Measurements from ENCODE around the gene DGUOK.

DGUOK gene

DNA sequence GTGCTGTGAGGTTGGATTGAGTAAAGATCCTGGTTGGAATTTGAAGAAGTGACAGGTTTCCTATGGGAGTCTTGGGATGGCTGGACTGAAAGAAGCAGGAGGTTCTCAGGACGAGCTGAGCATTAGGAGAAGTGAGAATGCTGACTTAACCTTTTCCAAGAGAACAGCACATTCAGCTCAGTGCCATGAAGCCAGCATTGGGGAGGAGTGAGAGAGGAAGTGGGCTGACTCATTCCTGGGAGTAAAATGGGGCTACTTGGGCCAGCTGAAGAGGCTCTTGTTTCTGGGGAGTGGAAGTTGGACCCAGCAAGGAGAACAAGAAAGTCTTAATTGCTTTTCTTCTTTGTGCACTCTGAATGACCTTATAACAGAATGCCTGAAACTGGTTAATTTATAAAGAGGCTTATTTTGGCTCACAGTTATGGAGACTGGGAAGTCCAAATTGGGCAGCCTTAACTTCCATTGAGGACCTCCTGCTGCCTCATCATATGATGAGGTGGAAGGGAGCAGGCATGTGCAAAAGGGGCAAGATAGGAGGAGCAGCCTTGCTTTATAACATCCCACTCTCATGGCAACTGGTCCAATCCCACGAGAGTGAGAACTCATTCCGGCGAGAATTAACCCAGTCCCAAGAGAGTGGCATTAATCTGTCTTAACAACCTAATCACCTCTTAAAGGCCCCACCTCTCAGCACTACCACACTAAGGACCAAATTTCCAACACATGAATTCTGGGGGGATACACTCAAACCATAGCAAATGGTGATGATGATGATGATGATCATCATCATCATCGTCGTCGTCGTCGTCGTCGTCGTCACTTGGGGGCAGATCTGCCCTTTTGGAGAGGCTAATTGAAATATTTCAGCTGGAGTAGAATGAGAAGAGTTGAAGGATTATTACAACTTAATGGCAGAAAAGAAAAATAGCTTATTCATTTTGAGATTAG lies 26.1 kb downstream of the DGUOK start:
- H3K36me3 ChIP-seq (ENCODE audit: control insufficient read depth, insufficient read depth, low read length) = peaks cover 98% of the 10 kb centered on the region
- H3K4me1 ChIP-seq (ENCODE audit: control insufficient read depth, insufficient read depth, low read length, poor library complexity, severe bottlenecking) = peaks cover 4% of the 10 kb centered on the region
- no peaks in the 10 kb centered on the region for H3K9me3 ChIP-seq (ENCODE audit: control insufficient read depth, low read length)
- no peak overlapping the region for H3K27ac ChIP-seq (ENCODE audit: low read depth, low read length, severe bottlenecking)
- 78 to 95% methylated on average over 6 to 8 of the region's 12 CpGs for WGBS, 2 experiments (ENCODE audit: insufficient coverage in 2 of 2)
- H3K4me3 ChIP-seq (ENCODE audit: extremely low read depth, insufficient read depth, low read length, poor library complexity, severe bottlenecking) = no peak overlapping the region

DNA sequence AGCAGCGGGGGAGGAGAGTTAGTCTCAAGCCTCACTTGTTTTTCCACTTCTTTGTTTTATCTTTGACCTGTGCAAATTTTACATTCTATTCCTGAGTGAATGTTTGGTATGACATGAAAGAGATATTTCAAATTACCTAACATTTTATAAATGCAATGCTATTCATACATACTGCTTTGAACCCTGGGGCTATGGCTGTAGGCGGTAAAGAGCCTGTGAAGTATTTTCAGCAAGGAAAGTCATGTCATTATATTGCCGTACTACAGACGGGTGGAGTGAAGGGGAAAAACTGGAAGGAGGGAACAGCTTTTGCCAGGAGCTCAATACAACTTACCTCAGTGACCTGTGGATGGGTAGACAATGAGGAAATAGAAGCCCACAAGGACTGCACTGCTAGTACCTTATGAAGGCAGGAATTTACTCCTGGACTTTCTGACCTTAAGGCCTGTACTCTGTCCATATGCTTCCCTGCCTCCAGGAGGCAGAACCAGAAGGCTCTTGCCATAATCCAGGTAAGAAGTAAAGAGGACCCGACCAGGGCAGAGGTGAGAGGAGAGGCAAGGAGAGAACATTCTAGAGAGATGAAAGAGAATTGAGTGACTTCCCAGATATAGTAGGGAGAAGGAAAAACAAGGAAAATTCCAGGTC lies 29.7 kb downstream of the DGUOK start:
- peaks cover 4% of the 10 kb centered on the region for H3K4me1 ChIP-seq (ENCODE audit: control insufficient read depth, insufficient read depth, low read length, poor library complexity, severe bottlenecking)
- WGBS, 2 experiments (ENCODE audit: insufficient coverage in 2 of 2) = 97 to 98% methylated on average over 4 to 5 of the region's 5 CpGs
- no peak overlapping the region for H3K4me3 ChIP-seq (ENCODE audit: extremely low read depth, insufficient read depth, low read length, poor library complexity, severe bottlenecking)
- H3K27ac ChIP-seq (ENCODE audit: low read depth, low read length, severe bottlenecking) = no peak overlapping the region
- peaks cover 91% of the 10 kb centered on the region for H3K36me3 ChIP-seq (ENCODE audit: control insufficient read depth, insufficient read depth, low read length)
- no peaks in the 10 kb centered on the region for H3K9me3 ChIP-seq (ENCODE audit: control insufficient read depth, low read length)

DNA sequence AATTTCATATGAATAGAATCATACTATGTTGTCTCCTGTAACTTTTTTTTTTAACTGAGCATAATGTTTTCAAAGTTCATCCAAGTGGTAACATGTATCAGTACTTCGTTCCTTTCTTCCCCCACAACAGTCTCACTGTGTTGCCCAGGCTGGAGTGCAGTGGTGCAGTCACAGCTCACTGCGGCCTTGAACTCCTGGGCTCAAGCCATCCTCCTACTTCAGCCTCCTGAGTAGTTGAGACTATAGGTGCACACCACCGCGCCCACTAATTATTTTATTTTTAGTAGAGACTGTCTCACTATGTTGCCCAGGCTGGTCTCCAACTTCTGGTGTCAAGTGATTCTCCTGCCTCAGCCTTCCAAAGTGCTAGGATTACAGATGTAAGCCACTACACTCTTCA lies 34.6 kb downstream of the DGUOK start:
- 87 to 100% methylated on average over 1 to 4 of the region's 4 CpGs for WGBS, 2 experiments (ENCODE audit: insufficient coverage in 2 of 2)
- peaks cover 46% of the 10 kb centered on the region for H3K36me3 ChIP-seq (ENCODE audit: control insufficient read depth, insufficient read depth, low read length)
- no peaks in the 10 kb centered on the region for H3K4me1 ChIP-seq (ENCODE audit: control insufficient read depth, insufficient read depth, low read length, poor library complexity, severe bottlenecking)
- H3K4me3 ChIP-seq (ENCODE audit: extremely low read depth, insufficient read depth, low read length, poor library complexity, severe bottlenecking) = no peak overlapping the region
- H3K9me3 ChIP-seq (ENCODE audit: control insufficient read depth, low read length) = peaks cover 3% of the 10 kb centered on the region
- no peak overlapping the region for H3K27ac ChIP-seq (ENCODE audit: low read depth, low read length, severe bottlenecking)

DNA sequence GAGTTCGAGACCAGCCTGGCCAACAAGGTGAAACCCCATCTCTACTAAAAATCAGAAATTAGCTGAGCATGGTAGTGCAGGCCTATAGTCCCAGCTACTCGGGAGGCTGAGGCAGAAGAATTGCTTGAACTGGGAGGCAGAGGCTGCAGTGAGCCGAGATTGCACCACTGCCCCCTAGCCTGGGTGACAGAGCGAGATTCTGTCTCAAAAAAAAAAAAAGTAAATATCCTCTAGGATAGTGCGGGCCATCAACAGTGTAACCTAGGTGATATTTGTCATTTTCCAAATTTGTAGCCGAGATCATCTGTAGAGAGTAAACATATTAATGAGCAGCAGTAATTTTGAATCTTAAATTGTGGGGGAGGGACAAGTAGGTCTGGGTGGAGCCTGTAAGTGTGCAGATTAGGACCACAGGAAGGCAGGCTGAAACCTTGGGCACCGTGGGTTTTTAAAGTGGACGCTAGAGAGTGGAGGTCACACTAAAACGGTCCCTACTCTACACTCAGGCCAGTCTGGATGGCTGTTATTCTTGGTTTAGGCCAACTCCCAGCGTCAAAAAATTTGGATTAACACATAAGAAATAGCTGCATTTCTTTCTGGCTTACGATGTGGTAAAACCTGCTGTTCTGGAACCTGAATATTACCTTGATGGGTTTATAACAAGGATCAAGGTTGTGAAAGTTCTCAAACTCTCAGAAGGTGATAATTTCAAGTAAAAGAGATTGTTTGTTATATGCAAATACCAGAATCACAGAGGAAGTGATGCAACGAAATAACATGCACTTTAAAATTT lies 35.3 kb downstream of the DGUOK start:
- Histone ChIP-seq H3K4me3 (ENCODE audit: extremely low read depth, insufficient read depth, low read length, poor library complexity, severe bottlenecking) (no peak overlapping the region), H3K9me3 (ENCODE audit: control insufficient read depth, low read length) (peaks cover 3% of the 10 kb centered on the region), H3K27ac (ENCODE audit: low read depth, low read length, severe bottlenecking) (no peak overlapping the region), H3K36me3 (ENCODE audit: control insufficient read depth, insufficient read depth, low read length) (peaks cover 39% of the 10 kb centered on the region), H3K4me1 (ENCODE audit: control insufficient read depth, insufficient read depth, low read length, poor library complexity, severe bottlenecking) (no peaks in the 10 kb centered on the region)
- 89 to 90% methylated on average over 6 to 11 of the region's 12 CpGs for WGBS, 2 experiments (ENCODE audit: insufficient coverage in 2 of 2)

DNA sequence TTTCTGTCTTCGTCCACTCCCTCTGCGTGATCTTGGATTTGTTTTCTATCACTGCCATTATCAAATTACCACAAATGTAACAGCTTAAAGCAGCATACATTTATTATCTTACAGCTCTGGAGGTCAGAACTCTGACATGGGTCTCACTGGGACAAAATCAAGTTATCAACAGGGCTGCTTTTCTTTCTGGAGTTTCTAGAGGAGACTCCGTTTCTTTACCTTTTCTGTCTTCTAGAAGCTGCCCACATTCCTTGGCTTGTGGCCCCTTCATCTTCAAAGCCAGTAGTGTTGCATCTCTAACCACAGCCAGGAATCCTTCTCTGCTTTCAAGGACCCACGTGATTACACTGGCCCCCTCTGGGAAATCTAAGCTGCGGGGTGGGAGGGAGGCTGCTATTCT lies 36.1 kb downstream of the DGUOK start:
- Histone ChIP-seq H3K27ac (ENCODE audit: low read depth, low read length, severe bottlenecking) (no peak overlapping the region), H3K4me1 (ENCODE audit: control insufficient read depth, insufficient read depth, low read length, poor library complexity, severe bottlenecking) (no peaks in the 10 kb centered on the region), H3K4me3 (ENCODE audit: extremely low read depth, insufficient read depth, low read length, poor library complexity, severe bottlenecking) (no peak overlapping the region), H3K36me3 (ENCODE audit: control insufficient read depth, insufficient read depth, low read length) (peaks cover 32% of the 10 kb centered on the region), H3K9me3 (ENCODE audit: control insufficient read depth, low read length) (peaks cover 3% of the 10 kb centered on the region)
- WGBS, 2 experiments (ENCODE audit: insufficient coverage in 2 of 2) = 93 to 100% methylated on average over 3 of the region's 5 CpGs

DNA sequence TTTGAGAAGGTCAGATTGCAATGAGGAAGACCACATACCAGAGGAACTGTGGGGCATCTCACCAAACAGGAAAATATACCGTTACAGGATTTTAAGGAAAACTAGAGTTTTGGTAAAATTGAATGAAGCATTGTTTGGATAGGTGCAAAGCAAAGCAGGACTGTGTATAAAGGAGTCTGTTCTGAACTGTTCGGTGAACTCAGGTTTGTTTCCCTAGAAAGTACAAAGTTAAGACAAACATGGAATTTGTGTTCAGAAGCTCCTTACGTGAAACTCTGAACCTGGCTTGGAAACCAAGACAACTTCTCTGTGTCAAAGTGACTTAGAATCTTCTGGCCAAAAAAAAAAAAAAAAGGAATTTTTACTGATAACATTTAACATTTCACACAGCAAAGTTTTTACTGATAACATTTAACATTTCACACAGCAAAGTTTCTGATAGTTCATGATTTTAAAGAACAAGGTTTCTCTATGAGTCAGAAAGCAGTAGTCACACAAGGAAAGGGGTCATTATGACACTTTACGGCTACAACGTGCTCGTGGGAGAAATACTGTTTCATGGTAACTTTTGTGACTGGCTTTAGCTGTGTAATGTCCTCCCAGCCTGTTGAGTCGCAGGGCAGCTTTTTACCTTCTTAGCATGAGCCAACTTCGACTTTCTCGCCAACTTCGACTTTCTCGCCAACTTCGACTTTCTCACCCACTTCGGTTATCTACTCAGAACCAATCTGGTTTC lies 36.9 kb downstream of the DGUOK start:
- WGBS, 2 experiments (ENCODE audit: insufficient coverage in 2 of 2) = 89 to 92% methylated on average over 12 to 13 of the region's 13 CpGs
- Histone ChIP-seq H3K27ac (ENCODE audit: low read depth, low read length, severe bottlenecking) (no peak overlapping the region), H3K36me3 (ENCODE audit: control insufficient read depth, insufficient read depth, low read length) (peaks cover 24% of the 10 kb centered on the region), H3K4me3 (ENCODE audit: extremely low read depth, insufficient read depth, low read length, poor library complexity, severe bottlenecking) (no peak overlapping the region), H3K4me1 (ENCODE audit: control insufficient read depth, insufficient read depth, low read length, poor library complexity, severe bottlenecking) (no peaks in the 10 kb centered on the region), H3K9me3 (ENCODE audit: control insufficient read depth, low read length) (peaks cover 3% of the 10 kb centered on the region)

DNA sequence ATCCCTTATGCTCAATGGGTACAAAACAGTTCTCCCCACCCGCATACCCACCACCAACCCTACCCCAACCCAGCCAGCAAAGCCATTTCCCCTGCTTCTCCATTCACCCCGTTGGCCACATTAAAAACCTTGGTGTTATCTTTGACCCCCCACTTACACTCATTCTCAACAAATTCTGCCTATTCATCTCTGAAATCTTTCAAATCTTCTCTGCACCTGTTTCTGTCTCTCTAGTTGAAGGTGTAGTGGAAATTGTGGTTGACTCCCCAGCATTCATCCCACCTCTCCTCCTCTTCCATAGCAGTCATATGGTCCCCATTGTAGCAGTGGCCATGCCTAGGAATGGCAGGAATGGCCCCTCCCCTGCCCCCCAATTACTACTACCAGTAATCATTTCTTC lies 37.5 kb downstream of the DGUOK start:
- H3K9me3 ChIP-seq (ENCODE audit: control insufficient read depth, low read length) = peaks cover 3% of the 10 kb centered on the region
- peaks cover 18% of the 10 kb centered on the region for H3K36me3 ChIP-seq (ENCODE audit: control insufficient read depth, insufficient read depth, low read length)
- H3K4me1 ChIP-seq (ENCODE audit: control insufficient read depth, insufficient read depth, low read length, poor library complexity, severe bottlenecking) = no peaks in the 10 kb centered on the region
- no peak overlapping the region for H3K4me3 ChIP-seq (ENCODE audit: extremely low read depth, insufficient read depth, low read length, poor library complexity, severe bottlenecking)
- no peak overlapping the region for H3K27ac ChIP-seq (ENCODE audit: low read depth, low read length, severe bottlenecking)
- 60 to 67% methylated on average over 1 of the region's 2 CpGs for whole genome bisulfite sequencing, 2 experiments (ENCODE audit: insufficient coverage in 2 of 2)

DNA sequence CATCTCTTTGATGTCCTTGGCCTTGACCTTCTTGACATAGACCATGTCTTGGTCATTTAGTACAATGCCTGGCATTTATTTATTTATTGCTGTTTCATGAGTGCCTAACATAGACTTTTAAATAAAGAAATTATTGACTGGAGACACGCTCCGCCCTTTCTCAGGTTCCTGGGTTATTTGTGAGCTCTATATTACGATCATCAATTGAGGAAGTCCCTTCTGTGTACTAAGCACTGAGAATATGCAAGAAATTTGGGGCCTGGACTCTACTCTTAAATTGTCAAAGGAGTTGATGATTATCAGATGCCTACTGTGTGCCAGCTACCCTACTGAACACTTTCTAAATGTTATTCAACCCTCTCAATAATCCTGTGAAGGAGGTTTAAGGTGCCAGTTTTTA lies 38.4 kb downstream of the DGUOK start:
- Histone ChIP-seq H3K27ac (ENCODE audit: low read depth, low read length, severe bottlenecking) (no peak overlapping the region), H3K4me3 (ENCODE audit: extremely low read depth, insufficient read depth, low read length, poor library complexity, severe bottlenecking) (no peak overlapping the region), H3K36me3 (ENCODE audit: control insufficient read depth, insufficient read depth, low read length) (peaks cover 9% of the 10 kb centered on the region), H3K4me1 (ENCODE audit: control insufficient read depth, insufficient read depth, low read length, poor library complexity, severe bottlenecking) (no peaks in the 10 kb centered on the region), H3K9me3 (ENCODE audit: control insufficient read depth, low read length) (peaks cover 3% of the 10 kb centered on the region)
- WGBS, 2 experiments (ENCODE audit: insufficient coverage in 2 of 2) = 91 to 94% methylated on average over 3 of the region's 3 CpGs

DNA sequence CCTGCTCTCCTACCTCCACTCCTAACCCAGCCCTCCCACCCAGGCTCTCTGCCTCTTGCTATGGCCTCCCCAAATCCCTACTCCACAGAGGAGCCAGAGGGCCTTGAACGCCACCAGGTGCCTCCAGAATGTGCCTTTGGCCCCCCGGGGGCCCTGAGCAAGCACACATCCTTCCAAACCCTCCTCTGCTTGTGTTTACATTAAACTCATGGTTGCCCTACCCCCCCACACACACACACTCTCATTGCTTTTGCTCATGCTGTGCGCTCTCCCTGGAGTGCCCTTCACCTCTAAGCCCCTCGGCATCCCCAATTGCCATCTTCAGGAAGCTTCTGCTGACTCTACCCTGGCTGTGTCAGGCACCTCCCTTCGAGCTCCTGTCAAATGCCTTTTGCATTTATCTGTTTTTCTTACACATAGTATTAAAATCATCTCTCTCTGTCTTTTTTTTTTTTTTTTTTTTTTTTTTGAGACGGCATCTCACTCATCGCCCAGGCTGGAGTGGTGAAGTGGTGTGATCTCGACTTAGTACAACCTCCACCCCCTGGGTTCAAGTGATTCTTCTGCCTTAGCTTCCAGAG lies 41.8 kb downstream of the DGUOK start:
- Histone ChIP-seq H3K4me3 (ENCODE audit: extremely low read depth, insufficient read depth, low read length, poor library complexity, severe bottlenecking) (no peak overlapping the region), H3K4me1 (ENCODE audit: control insufficient read depth, insufficient read depth, low read length, poor library complexity, severe bottlenecking) (peaks cover 5% of the 10 kb centered on the region), H3K9me3 (ENCODE audit: control insufficient read depth, low read length) (no peaks in the 10 kb centered on the region), H3K27ac (ENCODE audit: low read depth, low read length, severe bottlenecking) (no peak overlapping the region), H3K36me3 (ENCODE audit: control insufficient read depth, insufficient read depth, low read length) (no peaks in the 10 kb centered on the region)
- 75 to 89% methylated on average over 4 of the region's 8 CpGs for WGBS, 2 experiments (ENCODE audit: insufficient coverage in 2 of 2)

DNA sequence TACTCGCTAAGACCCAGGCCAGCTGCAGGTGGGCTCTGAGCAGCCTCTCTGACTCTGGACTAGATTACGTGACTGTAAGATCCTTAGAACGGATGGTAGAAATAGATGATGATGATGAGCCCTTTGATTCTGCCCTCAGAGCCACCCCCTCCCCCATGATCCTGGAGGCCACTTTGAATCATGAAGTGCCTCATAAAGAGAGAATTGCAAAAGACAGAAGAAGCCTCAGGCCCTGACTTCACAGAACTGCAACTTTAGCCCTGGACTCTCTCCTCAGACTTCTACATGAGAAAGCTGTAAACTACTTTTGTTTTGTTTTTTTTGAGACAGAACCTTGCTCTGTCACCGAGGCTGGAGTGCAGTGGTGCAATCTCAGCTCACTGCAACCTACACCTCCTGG lies 42.7 kb downstream of the DGUOK start:
- WGBS, 2 experiments (ENCODE audit: insufficient coverage in 2 of 2) = 50 to 80% methylated on average over 1 to 2 of the region's 4 CpGs
- Histone ChIP-seq H3K4me1 (ENCODE audit: control insufficient read depth, insufficient read depth, low read length, poor library complexity, severe bottlenecking) (peaks cover 5% of the 10 kb centered on the region), H3K4me3 (ENCODE audit: extremely low read depth, insufficient read depth, low read length, poor library complexity, severe bottlenecking) (no peak overlapping the region), H3K27ac (ENCODE audit: low read depth, low read length, severe bottlenecking) (no peak overlapping the region), H3K9me3 (ENCODE audit: control insufficient read depth, low read length) (no peaks in the 10 kb centered on the region), H3K36me3 (ENCODE audit: control insufficient read depth, insufficient read depth, low read length) (no peaks in the 10 kb centered on the region)
